ENCODE results near the gene NRTN.
"Not testable (repeated sequence)": the region's sequence is repeated elsewhere in the genome, so short reads cannot be mapped to it uniquely, and the experiment has no call there.

Gene NRTN

GRCh38 chr19:5864725-5865486 is 60.0 kb downstream of the NRTN start:
- in situ Hi-C loops (cut with HindIII; ENCODE audit: low sequenced_read_pairs): no loop called here

- in situ Hi-C loops (cut with HindIII; ENCODE audit: low sequenced_read_pairs): no loop called here
Measured at GRCh38 chr19:5865772-5866171, 60.9 kb downstream of the NRTN start.

- in situ Hi-C loops (cut with HindIII; ENCODE audit: low sequenced_read_pairs): no loop called here
Measured at GRCh38 chr19:5867201-5868136, 62.6 kb downstream of the NRTN start.

GRCh38 chr19:5870986-5871394 is 66.1 kb downstream of the NRTN start:
- in situ Hi-C loops (cut with HindIII; ENCODE audit: low sequenced_read_pairs): no loop called here

- in situ Hi-C loops (cut with HindIII; ENCODE audit: low sequenced_read_pairs): no loop called here
Measured at GRCh38 chr19:5873617-5874199, 68.8 kb downstream of the NRTN start.

- in situ Hi-C loops (cut with HindIII; ENCODE audit: low sequenced_read_pairs): not testable (repeated sequence)
Measured at GRCh38 chr19:5874496-5874895, 69.6 kb downstream of the NRTN start.

GRCh38 chr19:5877427-5877826 is 72.6 kb downstream of the NRTN start:
- in situ Hi-C loops (cut with HindIII; ENCODE audit: low sequenced_read_pairs): no loop called here

- in situ Hi-C loops (cut with HindIII; ENCODE audit: low sequenced_read_pairs): no loop called here
Measured at GRCh38 chr19:5877882-5878281, 73.0 kb downstream of the NRTN start.

All from DLD1 (cell line).